ENCODE results near the gene C2CD3. TPM values are rescaled to one million over a fixed set of nuclear protein-coding genes. Genes with fewer than 3 reads are reported as not detected.

Gene C2CD3
- polyA plus RNA-seq, 1 donor from 2014 or later = 7.5 TPM

DNA sequence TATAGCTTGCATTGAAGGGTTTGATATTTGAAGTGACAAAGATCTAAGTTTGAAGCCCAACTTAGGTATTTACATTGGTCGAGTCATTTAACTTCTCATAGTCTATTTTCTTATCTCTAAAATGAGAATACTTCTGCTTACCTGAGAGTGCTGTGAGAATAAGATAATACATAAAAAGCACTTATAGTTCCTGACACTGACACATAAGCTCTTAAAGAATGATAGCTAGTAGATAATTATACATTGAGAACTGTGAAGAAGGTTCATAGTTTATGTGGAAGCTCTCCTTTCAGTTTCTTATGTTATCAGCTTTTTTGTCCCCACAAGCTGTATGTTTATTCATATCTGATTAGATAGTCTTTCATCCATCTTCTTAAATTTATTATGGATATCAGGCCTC lies 5.1 kb upstream of the C2CD3 start:
- H3K27me3 Mint-ChIP-seq = no peaks in the 10 kb centered on the region
- H3K27ac Mint-ChIP-seq = no peak overlapping the region
- peaks cover 3 to 8% (median 8%) of the 10 kb centered on the region in 3 donors for H3K4me1 Mint-ChIP-seq
- no peaks in the 10 kb centered on the region for H3K9me3 Mint-ChIP-seq
- H3K36me3 Mint-ChIP-seq = peaks cover 2% of the 10 kb centered on the region
- H3K4me3 Mint-ChIP-seq = no peak overlapping the region

GRCh38 chr11:74171997-74172396 lies 1.2 kb upstream of the C2CD3 start:
- H3K36me3 Mint-ChIP-seq = peaks cover 2% of the 10 kb centered on the region
- H3K27me3 Mint-ChIP-seq = no peaks in the 10 kb centered on the region
- peaks cover 5 to 12% (median 11%) of the 10 kb centered on the region in 3 donors for H3K4me1 Mint-ChIP-seq
- no peak overlapping the region for H3K4me3 Mint-ChIP-seq
- H3K27ac Mint-ChIP-seq = no peak overlapping the region
- no peaks in the 10 kb centered on the region for H3K9me3 Mint-ChIP-seq

GRCh38 chr11:74171630-74171968 lies 797 bp upstream of the C2CD3 start:
- peaks cover 2% of the 10 kb centered on the region for H3K36me3 Mint-ChIP-seq
- no peak overlapping the region for H3K27ac Mint-ChIP-seq
- no peaks in the 10 kb centered on the region for H3K27me3 Mint-ChIP-seq
- no peaks in the 10 kb centered on the region for H3K9me3 Mint-ChIP-seq
- peaks cover 5 to 14% (median 11%) of the 10 kb centered on the region in 3 donors for H3K4me1 Mint-ChIP-seq
- H3K4me3 Mint-ChIP-seq = no peak overlapping the region

DNA sequence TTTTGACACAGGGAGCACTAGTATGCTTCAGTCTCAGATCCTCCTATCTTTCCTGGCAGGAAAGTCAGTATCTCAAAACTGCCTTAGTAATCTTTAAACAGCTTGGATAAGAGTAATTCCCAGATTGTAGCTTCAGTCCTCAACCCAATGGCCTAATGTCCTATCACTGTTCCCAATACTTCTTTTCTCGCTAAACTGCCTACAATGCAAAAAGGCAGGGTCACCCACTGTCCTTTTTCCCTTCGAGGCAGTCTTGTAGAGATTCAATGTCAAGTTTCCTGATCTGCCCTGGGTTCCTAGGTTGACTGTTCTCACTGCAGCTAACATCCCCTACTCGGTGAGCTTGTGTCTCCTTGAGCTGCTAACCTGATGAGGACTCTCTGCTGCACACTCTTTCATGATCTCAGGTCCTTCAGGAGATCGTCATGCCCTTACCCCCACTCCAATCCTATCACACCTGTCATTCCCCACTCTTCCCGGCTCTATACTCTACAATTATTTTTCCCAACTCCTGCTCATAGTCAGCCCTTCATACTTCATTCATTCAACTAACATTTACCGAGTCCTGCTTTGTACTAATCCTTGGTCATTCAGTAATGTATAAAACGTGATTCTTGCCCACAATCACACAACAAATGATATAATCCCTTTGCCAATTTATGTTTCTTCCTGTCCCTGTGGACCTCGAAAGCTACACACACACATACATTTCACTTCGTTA lies 904 bp downstream of the C2CD3 start:
- H3K27ac Mint-ChIP-seq = no peak overlapping the region
- H3K4me3 Mint-ChIP-seq = no peak overlapping the region
- H3K27me3 Mint-ChIP-seq = no peaks in the 10 kb centered on the region
- no peaks in the 10 kb centered on the region for H3K9me3 Mint-ChIP-seq
- peaks cover 4% of the 10 kb centered on the region for H3K36me3 Mint-ChIP-seq
- H3K4me1 Mint-ChIP-seq = peaks cover 5 to 14% (median 11%) of the 10 kb centered on the region in 3 donors

DNA sequence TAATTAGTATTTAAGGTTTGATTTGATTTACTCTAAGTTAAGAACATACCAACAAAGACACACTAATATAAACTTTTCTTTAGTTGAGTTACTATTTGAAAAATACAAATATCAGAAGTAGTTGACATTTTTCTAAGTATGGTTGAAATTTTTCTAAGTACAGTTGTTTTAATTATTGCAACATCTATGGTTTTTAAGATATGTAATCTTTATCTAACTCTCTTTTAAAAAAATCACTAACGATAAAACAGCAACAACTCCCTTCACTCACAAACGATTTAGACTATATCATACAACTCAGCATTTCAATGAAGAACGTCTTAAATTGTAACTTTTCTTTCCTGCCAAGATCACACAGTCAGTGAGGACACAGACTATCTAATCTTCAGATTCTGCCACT lies 2.0 kb downstream of the C2CD3 start:
- Mint-ChIP-seq H3K4me1 (peaks cover 5 to 9% (median 9%) of the 10 kb centered on the region in 3 donors), H3K27ac (no peak overlapping the region), H3K9me3 (no peaks in the 10 kb centered on the region), H3K4me3 (peak overlapping the region in 2 of 4 donors; percentile 28 to 36), H3K36me3 (peaks cover 6% of the 10 kb centered on the region), H3K27me3 (no peaks in the 10 kb centered on the region)

- peaks cover 13% of the 10 kb centered on the region for H3K36me3 Mint-ChIP-seq
- no peaks in the 10 kb centered on the region for H3K27me3 Mint-ChIP-seq
- peaks cover 2 to 15% (median 8%) of the 10 kb centered on the region in 3 donors for H3K4me1 Mint-ChIP-seq
- H3K27ac Mint-ChIP-seq = peak overlapping the region in 2 of 3 donors; percentile 42 to 76
- no peaks in the 10 kb centered on the region for H3K9me3 Mint-ChIP-seq
- no peak overlapping the region for H3K4me3 Mint-ChIP-seq
Measured at GRCh38 chr11:74162681-74163467, 7.9 kb downstream of the C2CD3 start.

- Mint-ChIP-seq H3K4me3 (no peak overlapping the region), H3K4me1 (peaks cover 4 to 16% (median 5%) of the 10 kb centered on the region in 3 donors), H3K36me3 (peaks cover 18% of the 10 kb centered on the region), H3K9me3 (no peaks in the 10 kb centered on the region), H3K27me3 (no peaks in the 10 kb centered on the region), H3K27ac (no peak overlapping the region)
Measured at GRCh38 chr11:74159642-74160041, 11.2 kb downstream of the C2CD3 start.

DNA sequence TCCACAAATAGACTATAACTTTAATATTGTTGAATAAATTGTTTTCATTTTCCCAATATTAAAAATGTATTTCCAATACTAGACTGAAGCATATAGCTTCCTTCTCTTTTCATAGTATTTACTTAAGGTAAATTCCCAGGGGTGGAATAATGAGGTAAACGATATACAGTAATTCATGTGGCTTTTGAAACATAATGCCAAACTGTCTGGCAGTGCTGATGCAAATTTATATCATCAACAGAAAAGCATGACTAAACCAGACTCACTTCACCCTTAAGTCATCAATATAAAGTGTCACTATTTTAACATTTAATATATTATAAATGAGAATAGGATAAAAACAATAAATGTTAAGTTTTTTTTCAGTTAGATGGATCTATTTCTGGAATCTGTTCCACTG lies 13.6 kb downstream of the C2CD3 start:
- Mint-ChIP-seq H3K4me3 (no peak overlapping the region), H3K9me3 (peaks cover 0 to 3% (median 0%) of the 10 kb centered on the region in 3 donors), H3K27me3 (no peaks in the 10 kb centered on the region), H3K27ac (no peak overlapping the region), H3K36me3 (peaks cover 22% of the 10 kb centered on the region), H3K4me1 (peaks cover 4 to 10% (median 4%) of the 10 kb centered on the region in 3 donors)

- H3K27me3 Mint-ChIP-seq = no peaks in the 10 kb centered on the region
- no peak overlapping the region for H3K4me3 Mint-ChIP-seq
- peaks cover 23% of the 10 kb centered on the region for H3K36me3 Mint-ChIP-seq
- no peak overlapping the region for H3K27ac Mint-ChIP-seq
- H3K4me1 Mint-ChIP-seq = peaks cover 2 to 6% (median 4%) of the 10 kb centered on the region in 3 donors
- H3K9me3 Mint-ChIP-seq = peaks cover 0 to 3% (median 0%) of the 10 kb centered on the region in 3 donors
Measured at GRCh38 chr11:74154620-74155281, 16.1 kb downstream of the C2CD3 start.

GRCh38 chr11:74153224-74153623 lies 17.6 kb downstream of the C2CD3 start:
- Mint-ChIP-seq H3K36me3 (peaks cover 22% of the 10 kb centered on the region), H3K27me3 (no peaks in the 10 kb centered on the region), H3K4me3 (no peak overlapping the region), H3K4me1 (peaks cover 0 to 5% (median 4%) of the 10 kb centered on the region in 3 donors), H3K9me3 (peaks cover 0 to 3% (median 0%) of the 10 kb centered on the region in 3 donors), H3K27ac (peak overlapping the region in 1 of 3 donors; percentile 8)

GRCh38 chr11:74147199-74147929 lies 23.4 kb downstream of the C2CD3 start:
- Mint-ChIP-seq H3K27ac (no peak overlapping the region), H3K4me1 (peaks cover 0 to 4% (median 1%) of the 10 kb centered on the region in 3 donors), H3K36me3 (peaks cover 8% of the 10 kb centered on the region), H3K4me3 (peak overlapping the region in 1 of 4 donors; percentile 35), H3K9me3 (peaks cover 0 to 2% (median 0%) of the 10 kb centered on the region in 3 donors), H3K27me3 (no peaks in the 10 kb centered on the region)

DNA sequence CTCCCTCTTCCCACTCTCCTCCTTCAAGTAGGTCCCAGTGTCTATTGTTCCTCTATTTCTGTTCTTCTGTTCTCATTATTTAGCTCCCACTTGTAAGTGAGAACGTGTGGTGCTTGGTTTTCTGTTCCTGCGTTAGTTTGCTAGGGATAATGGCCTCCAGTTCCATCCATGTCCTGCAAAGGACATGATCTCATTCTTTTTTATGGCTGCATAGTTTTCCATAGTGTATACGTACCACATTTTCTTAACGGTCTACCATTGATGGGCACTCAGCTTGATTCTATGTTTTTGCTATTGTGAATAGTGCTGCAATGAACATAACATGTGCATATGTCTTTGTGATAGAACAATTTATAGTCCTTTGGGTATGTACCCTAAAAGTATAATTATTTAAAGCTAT lies 26.2 kb downstream of the C2CD3 start:
- Mint-ChIP-seq H3K36me3 (peaks cover 5% of the 10 kb centered on the region), H3K4me3 (no peak overlapping the region), H3K4me1 (peaks cover 1 to 4% (median 3%) of the 10 kb centered on the region in 3 donors), H3K27ac (no peak overlapping the region), H3K27me3 (no peaks in the 10 kb centered on the region), H3K9me3 (peaks cover 0 to 2% (median 0%) of the 10 kb centered on the region in 3 donors)

DNA sequence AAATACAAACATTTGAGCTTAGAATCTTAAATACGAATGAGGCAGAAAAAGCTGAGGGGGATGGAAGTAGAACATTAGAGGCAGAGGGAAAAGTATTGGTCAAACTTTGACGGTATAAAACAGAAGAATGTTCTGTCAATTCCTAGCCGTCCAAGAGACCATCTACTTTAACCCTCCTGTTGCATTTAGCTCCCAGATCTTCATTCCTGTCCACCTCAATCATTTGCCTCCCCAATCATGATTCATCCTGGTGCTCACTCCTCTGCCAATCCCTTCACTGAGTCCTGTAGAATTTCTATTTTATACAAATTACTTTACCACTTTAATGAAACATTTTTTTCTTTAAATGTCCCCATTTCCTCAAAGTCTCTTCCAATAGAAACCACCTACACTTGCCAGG lies 28.2 kb downstream of the C2CD3 start:
- peaks cover 0 to 2% (median 0%) of the 10 kb centered on the region in 3 donors for H3K9me3 Mint-ChIP-seq
- no peak overlapping the region for H3K4me3 Mint-ChIP-seq
- H3K27ac Mint-ChIP-seq = no peak overlapping the region
- H3K27me3 Mint-ChIP-seq = no peaks in the 10 kb centered on the region
- peaks cover 1 to 4% (median 3%) of the 10 kb centered on the region in 3 donors for H3K4me1 Mint-ChIP-seq
- H3K36me3 Mint-ChIP-seq = peaks cover 8% of the 10 kb centered on the region

DNA sequence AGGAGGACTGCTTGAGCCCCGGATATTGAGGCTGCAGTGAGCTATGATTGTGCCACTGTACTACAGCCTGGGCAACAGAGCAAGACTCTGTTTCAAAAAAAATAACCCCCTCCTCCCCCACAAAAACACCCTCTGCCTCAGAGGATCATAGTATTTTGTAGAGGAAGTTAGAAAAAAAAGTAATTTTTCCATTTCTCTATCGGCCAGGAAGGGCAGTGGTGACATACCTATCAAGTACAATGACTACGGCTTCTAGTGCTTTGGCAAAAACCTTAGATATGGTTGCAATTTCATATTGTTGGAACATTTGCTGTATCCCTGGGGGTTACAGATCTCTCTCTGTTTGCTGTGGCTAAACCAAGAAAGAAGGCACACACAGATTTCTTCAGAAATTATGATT lies 28.9 kb downstream of the C2CD3 start:
- Mint-ChIP-seq H3K27me3 (no peaks in the 10 kb centered on the region), H3K27ac (no peak overlapping the region), H3K36me3 (peaks cover 8% of the 10 kb centered on the region), H3K9me3 (peaks cover 0 to 2% (median 0%) of the 10 kb centered on the region in 3 donors), H3K4me1 (peaks cover 1 to 4% (median 3%) of the 10 kb centered on the region in 3 donors), H3K4me3 (no peak overlapping the region)

Data from IgD-negative memory B cell (primary cell).